ENCODE data around the gene TLX2.

DNA sequence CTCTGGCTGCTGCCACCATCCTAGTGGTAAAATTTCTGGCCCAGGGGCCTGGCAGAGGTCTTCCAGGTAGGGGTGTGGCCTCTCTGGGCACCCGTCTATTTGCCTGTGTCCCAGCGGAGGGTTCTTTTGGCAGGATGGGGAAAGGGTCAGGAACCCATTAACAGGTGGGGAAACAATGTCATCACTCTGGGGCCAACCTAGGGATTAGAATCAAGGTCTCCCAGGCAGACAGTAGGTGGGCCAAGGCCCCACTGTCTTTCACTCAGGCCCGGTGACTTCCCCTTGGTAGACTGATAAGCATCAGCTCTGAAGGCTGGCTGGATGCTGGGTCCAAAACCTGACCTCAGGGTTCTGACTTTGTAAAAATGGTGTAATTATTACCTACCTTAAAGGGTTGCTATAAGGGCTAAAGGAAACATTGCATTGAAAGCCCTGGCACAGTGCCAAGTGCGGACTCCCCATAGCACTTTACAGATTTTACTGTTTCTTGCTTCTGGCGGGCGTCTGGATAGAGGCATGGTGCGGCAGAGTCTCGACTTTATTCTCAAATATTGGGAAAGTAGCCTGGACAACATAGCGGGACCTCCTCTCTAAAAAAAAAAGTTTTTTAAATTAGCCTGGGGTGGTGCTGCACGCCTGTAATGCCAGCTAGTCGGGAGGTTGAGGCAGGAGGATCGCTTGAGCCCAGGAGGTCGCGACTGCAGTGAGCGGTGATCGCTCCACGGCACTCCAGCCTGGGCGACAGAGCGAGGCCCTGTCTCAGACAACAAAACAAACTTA is 17.1 kb upstream of the TLX2 start:
- TF ChIP-seq, protein P1, sequence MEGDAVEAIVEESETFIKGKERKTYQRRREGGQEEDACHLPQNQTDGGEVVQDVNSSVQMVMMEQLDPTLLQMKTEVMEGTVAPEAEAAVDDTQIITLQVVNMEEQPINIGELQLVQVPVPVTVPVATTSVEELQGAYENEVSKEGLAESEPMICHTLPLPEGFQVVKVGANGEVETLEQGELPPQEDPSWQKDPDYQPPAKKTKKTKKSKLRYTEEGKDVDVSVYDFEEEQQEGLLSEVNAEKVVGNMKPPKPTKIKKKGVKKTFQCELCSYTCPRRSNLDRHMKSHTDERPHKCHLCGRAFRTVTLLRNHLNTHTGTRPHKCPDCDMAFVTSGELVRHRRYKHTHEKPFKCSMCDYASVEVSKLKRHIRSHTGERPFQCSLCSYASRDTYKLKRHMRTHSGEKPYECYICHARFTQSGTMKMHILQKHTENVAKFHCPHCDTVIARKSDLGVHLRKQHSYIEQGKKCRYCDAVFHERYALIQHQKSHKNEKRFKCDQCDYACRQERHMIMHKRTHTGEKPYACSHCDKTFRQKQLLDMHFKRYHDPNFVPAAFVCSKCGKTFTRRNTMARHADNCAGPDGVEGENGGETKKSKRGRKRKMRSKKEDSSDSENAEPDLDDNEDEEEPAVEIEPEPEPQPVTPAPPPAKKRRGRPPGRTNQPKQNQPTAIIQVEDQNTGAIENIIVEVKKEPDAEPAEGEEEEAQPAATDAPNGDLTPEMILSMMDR (IDR thresholded peaks at IDR 0.05; ENCODE audit: borderline replicate concordance, extremely low read depth, low read length, poor library complexity, severe bottlenecking), result no peak
- TF ChIP-seq EZH2 (IDR thresholded peaks at IDR 0.05; ENCODE audit: borderline replicate concordance, low read depth, low read length, severe bottlenecking), result no peak
